ENCODE data around the gene SHKBP1. TPM values are rescaled to one million over a fixed set of nuclear protein-coding genes. Genes with fewer than 3 reads are reported as not detected.
"Not testable (repeated sequence)": the region's sequence is repeated elsewhere in the genome, so short reads cannot be mapped to it uniquely, and the experiment has no call there.

The SHKBP1 gene
- total RNA-seq, 1 donor from 2014 or later, result 20.6 TPM

DNA sequence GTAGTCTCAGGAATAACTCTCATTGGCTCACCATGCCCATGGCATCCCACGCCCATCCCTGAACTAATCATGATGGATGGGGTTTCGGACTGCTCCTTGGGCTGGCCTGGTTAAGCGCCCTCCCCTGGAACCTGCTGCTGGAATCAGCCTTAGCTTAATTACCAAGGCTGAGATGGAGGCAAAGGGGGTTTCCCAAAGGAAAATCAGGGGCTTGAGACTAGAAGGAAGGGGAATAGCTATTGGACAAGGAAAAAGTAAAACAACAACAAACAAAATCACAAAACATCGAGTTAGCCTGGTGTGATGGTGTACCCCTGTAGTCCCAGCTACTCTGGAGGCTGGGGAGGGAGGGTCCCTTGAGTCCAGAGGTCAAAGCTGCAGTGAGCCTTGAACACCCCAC, 25.7 kb upstream of the SHKBP1 start:
- intact Hi-C loops (cut with DNase I), result no loop called here
- DNase-seq (ENCODE audit: missing footprints), result no peak
- ATAC-seq, result no peak

- DNase-seq (ENCODE audit: missing footprints) (no peak), ATAC-seq (no peak)
- intact Hi-C loops (cut with DNase I), result no loop called here
Observed at GRCh38 chr19:40552848-40553247, 23.8 kb upstream of the SHKBP1 start.

DNA sequence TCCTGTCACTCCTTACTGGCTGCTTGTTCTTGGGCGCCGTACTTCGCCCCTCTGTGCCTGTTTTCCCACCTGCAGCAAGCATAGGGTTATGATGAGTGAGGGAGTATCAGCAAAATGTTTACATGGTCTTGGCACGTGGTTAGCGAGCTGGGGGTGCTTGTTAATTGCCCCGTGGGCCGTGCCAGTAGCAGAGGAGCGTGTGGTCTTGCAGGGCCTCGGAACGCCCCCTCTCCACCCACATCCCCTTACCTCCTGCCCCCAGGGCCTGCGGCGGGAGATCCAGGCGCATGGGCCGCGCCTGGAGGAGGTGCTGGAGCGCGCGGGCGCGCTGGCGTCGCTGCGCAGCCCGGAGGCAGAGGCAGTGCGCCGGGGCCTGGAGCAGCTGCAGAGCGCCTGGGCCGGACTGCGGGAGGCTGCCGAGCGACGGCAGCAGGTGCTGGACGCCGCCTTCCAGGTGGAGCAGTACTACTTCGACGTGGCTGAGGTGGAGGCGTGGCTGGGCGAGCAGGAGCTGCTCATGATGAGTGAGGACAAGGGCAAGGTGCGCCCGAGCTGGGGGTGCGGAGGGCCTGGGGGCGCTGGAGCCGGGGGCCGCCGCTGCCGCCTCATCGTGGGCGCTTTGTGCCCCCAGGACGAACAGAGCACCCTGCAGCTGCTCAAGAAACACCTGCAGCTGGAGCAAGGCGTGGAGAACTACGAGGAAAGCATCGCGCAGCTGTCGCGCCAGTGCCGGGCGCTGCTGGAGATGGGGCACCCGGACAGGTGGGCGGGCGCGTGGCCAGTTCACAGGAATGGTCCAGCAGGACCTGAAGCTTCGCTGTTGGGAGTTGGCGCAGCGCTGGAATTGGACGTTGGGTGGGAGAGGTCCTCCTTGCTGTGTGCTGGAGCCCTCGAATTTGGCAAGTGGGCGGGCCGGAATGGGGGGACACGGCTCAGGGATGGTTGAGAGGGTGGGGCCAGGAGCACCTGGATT, 22.5 kb upstream of the SHKBP1 start:
- ATAC-seq (no peak), DNase-seq (ENCODE audit: missing footprints) (no peak)
- intact Hi-C loops (cut with DNase I), result no loop called here

DNA sequence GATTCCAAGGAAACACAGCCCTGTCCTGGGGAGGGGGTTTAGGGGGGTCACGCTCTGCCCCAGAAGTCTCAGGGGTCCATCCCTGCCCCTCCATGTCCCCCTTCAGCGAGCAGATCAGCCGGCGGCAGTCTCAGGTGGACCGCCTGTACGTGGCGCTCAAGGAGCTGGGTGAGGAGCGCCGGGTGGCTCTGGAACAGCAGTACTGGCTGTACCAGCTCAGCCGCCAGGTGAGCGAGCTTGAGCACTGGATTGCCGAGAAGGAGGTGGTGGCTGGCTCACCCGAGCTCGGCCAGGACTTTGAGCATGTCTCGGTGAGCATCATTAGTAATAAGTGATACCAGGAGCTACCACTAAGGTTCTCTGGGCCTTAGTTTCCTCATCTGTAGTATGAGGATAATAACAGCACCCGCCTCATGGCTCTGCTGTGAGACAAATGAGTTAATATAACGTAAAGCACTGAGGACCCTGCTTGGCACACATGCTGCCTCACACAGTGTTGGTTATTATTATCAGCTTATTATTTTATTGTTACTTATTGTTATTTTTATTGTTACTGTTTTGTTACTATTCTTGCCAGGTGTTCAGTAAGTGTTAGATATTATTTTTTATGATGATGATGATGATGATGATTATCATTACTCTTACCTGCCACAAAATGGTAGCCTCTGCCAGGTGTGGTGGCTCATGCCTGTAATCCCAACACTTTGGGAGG, 20.5 kb upstream of the SHKBP1 start:
- intact Hi-C loops (cut with DNase I), result no loop called here
- no peak for ATAC-seq
- DNase-seq (ENCODE audit: missing footprints), result no peak

DNA sequence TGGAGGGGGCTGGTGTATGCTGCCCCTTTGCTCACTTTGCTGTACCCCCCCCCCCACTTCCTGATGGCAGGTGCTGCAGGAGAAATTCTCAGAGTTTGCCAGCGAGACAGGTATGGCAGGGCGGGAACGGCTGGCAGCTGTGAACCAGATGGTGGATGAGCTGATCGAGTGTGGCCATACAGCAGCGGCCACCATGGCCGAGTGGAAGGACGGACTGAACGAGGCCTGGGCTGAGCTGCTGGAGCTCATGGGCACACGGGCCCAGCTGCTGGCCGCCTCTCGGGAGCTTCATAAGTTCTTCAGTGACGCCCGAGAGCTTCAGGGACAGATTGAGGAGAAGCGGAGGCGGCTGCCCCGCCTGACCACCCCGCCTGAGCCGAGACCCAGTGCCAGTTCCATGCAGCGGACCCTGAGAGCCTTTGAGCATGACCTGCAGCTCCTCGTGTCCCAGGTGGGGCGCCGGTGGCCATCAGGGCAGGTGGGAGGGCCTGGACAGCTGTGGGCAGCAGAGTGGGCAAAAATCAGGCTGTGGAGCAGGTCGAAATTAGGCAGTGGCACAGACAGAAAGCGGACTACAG, 19.6 kb upstream of the SHKBP1 start:
- ATAC-seq (no peak), DNase-seq (ENCODE audit: missing footprints) (no peak)
- intact Hi-C loops (cut with DNase I), result no loop called here

DNA sequence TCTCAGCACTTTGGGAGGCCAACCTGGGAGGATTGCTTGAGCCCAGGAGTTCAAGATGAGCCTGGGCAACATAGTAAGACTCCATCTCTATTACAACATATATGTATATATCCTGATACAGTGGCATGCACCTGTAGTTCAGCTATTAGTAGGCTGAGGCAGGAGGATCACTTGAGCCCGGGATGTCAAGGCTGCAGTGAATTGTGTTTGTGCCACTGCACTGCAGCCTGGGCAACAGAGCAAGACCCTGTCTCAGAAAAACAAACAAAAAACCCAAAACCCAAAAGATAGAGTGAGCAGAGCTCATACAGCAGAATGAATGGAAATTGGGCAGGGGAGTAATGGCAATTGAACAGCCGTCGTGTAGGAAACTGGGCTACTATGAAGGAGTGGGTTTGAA, 17.3 kb upstream of the SHKBP1 start:
- intact Hi-C loops (cut with DNase I), result no loop called here
- ATAC-seq (no peak), DNase-seq (ENCODE audit: missing footprints) (no peak)

DNA sequence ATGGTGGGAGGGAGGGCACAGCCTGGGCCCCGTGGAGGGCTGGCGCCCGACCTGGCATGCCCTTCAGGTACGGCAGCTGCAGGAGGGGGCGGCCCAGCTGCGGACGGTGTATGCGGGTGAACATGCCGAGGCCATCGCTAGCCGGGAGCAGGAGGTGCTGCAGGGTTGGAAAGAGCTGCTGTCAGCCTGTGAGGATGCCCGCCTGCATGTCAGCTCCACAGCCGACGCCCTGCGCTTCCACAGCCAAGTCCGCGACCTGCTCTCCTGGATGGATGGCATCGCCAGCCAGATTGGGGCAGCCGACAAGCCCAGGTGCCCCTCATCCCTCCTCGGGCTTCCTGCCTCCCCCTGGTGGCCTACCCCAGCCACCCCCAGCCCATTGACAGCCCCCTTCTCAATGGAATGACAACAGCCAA, 16.6 kb upstream of the SHKBP1 start:
- intact Hi-C loops (cut with DNase I), result no loop called here
- ATAC-seq (peak; percentile 23), DNase-seq (ENCODE audit: missing footprints) (no peak)

DNA sequence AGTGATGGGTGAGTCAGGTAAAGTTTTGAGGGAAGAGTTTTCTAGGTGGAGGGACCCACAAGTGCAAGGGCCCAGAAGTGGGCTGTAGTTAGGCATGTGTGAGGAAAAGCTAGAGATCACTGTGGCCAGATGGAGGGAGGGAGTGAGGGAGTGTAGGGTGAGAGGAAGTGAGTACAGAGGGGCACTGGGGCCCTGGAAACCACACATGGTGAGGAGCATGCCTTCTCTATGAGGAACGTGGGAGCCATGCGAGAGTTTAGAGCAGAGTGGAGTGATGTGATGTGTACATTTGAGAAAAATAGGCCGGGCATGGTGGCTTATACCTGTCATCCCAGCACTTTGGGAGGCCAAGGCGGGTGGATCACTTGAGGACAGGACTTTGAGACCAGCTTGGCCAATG, 14.7 kb upstream of the SHKBP1 start:
- intact Hi-C loops (cut with DNase I), result no loop called here
- ATAC-seq (no peak), DNase-seq (ENCODE audit: missing footprints) (no peak)

DNA sequence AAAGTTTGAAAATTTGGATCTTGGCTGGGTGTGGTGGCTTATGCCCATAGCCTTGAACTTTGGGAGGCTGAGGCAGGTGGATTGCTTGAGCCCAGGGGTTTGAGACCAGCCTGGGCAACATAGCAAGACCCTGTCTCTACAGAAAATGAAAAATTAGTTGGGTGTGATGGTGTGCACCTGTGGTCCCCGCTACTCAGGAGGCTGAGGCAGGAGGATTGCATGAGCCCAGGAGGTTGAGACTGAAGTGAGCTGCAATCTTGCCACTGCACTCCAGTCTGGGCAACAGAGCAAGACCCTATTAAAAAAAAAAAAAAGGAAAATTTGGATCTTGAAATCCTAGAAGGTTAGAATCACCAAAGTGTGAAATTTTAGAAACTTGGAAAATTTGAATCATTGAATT, 12.1 kb upstream of the SHKBP1 start:
- DNase-seq (ENCODE audit: missing footprints); intact Hi-C loops (cut with DNase I); ATAC-seq: not testable (repeated sequence)

DNA sequence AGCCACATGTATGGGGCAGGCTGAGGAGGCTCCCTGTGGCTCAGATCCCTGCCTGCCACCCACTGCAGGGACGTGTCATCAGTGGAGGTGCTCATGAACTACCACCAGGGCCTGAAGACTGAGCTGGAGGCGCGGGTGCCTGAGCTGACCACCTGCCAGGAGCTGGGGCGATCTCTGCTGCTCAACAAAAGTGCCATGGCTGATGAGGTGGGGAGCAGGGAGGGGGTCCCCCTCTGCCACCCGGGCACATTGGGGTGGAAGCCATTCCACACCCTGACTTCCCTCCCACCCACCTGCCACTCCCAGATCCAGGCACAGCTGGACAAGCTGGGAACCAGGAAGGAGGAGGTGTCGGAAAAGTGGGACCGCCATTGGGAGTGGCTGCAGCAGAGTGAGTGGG, 11.3 kb upstream of the SHKBP1 start:
- no peak for ATAC-seq
- intact Hi-C loops (cut with DNase I), result no loop called here
- no peak for DNase-seq (ENCODE audit: missing footprints)

DNA sequence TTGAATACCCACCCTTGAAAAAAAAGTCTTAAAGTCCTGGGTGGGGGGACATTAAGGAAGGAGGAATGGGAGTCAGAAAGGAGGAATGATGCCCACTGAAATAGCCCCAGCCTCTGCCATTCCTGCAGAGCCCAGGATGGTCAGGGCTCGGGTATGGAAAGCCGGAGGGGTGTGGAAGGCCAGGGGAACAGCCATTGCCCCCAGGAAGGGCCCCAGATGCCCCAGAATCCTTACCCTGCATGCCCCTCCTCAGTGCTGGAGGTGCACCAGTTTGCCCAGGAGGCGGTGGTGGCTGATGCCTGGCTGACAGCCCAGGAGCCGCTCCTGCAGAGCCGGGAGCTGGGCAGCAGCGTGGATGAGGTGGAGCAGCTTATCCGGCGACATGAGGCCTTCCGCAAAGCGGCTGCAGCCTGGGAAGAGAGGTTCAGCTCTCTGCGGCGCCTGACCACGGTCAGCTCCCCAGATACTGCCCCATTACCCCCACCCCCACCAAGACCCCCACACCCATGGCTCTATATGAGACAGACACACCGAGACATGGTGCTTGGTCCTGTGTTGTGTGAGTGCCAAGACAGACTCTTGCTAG, 10.7 kb upstream of the SHKBP1 start:
- no peak for DNase-seq (ENCODE audit: missing footprints)
- ATAC-seq, result no peak
- intact Hi-C loops (cut with DNase I), result no loop called here

DNA sequence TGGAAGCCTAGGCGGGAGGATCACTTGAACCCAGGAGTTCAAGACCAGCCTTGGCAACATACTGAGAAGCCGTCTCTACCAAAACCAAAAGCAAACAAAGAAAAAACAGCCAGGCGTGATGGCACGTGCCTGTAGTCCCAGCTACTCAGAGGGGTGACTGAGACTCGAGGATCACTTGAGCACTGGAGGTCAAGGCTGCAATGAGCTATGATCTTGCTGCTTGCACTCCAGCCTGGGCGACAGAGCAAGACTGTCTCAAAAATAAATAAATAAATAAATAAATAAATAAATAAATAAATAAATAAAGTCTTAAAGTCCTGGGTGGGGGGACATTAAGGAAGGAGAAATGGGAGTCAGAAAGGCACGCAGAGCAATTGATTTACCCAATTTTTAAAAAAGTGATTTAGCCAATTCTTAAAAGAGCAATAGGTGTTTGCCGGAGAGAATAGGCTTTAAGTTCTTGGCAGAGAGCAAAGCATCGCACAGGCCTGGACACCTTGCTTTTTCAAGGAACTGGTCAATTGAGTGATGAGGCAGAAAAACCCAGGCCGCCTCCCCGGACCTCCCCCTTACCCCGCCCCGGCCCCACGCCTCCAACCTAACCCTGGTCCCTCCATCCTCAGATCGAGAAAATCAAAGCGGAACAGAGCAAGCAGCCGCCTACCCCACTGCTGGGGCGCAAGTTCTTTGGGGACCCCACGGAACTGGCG, 9.5 kb upstream of the SHKBP1 start:
- no peak for DNase-seq (ENCODE audit: missing footprints)
- intact Hi-C loops (cut with DNase I), result no loop called here
- no peak for ATAC-seq

- ATAC-seq (no peak), DNase-seq (ENCODE audit: missing footprints) (no peak)
- intact Hi-C loops (cut with DNase I), result no loop called here
Observed at GRCh38 chr19:40567750-40568494, 8.8 kb upstream of the SHKBP1 start.

GRCh38 chr19:40570313-40571004, 6.2 kb upstream of the SHKBP1 start:
- intact Hi-C loops (cut with DNase I), result no loop called here
- peak; percentile 96 for ATAC-seq
- DNase-seq (ENCODE audit: missing footprints), result peak; percentile 100

DNA sequence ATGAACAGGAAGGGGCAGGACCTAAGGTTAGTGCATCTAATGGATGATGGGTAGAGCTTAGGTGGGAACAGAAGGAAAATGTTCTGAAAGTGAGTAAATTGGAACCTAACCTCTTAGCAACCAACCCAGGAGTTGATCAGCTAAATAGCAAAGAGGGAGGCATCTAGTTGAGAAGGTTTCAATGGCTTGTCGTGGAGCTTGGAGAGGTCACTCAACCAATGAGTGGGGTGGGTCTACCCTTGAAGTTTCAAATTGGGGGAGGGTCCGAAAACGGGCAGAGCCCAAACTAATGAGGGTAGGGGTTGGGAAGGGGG, 5.7 kb upstream of the SHKBP1 start:
- ATAC-seq (no peak), DNase-seq (ENCODE audit: missing footprints) (no peak)
- intact Hi-C loops (cut with DNase I), result no loop called here

- intact Hi-C loops (cut with DNase I), result no loop called here
- ATAC-seq (no peak), DNase-seq (ENCODE audit: missing footprints) (no peak)
Observed at GRCh38 chr19:40571831-40572495, 4.7 kb upstream of the SHKBP1 start.

DNA sequence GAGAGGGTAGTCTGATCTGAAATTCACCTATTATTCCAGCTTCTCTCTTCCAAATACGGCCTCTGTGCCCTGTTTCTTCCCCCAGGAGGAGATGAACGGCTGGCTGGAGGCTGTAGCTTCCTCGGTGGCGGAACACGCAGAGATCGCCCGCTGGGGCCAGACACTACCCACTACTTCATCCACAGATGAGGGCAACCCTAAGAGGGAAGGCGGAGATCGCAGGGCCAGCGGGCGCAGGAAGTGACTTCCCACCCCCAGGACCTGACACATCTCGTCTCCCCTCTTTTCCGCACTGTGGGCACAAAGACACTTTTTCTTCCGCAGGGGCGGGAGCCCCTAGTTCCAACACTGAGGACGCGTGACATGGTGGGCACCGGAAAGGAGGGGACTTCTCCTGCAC, 1.3 kb upstream of the SHKBP1 start:
- DNase-seq (ENCODE audit: missing footprints) (no peak), ATAC-seq (no peak)
- intact Hi-C loops (cut with DNase I), result no loop called here
